Measurements from ENCODE around the gene CNTNAP1. TPM values are rescaled to one million over a fixed set of nuclear protein-coding genes. Genes with fewer than 3 reads are reported as not detected.

CNTNAP1 gene
- total and polyA plus RNA-seq, 9 of the 15 experiments (the other 6 are each of a cell fraction or from before 2014, with no cell fraction given): 0.10 to 1.8 (median 0.62) TPM

- TF ChIP-seq MTA3 (IDR thresholded peaks at IDR 0.05; ENCODE audit: borderline replicate concordance) (0 out of 2 replicates have a peak, but pooled peaks have one; percentile 50), HNRNPL (IDR thresholded peaks at IDR 0.05; ENCODE audit: low read depth, low read length) (no peak), HNRNPUL1 (IDR thresholded peaks at IDR 0.05; ENCODE audit: low read length) (no peak), MTA1 (IDR thresholded peaks at IDR 0.05; ENCODE audit: borderline replicate concordance) (no peak), THRAP3 (IDR thresholded peaks at IDR 0.05; ENCODE audit: borderline replicate concordance) (no peak), ZNF778 (CRISPR knock-in tag; IDR thresholded peaks at IDR 0.05) (no peak), ZNF384 (IDR thresholded peaks at IDR 0.05; ENCODE audit: low read depth, low read length) (no peak), THAP12 (CRISPR knock-in tag; IDR thresholded peaks at IDR 0.05) (no peak), ZKSCAN8 (CRISPR knock-in tag; IDR thresholded peaks at IDR 0.05) (no peak), SMAD4 (CRISPR knock-in tag; conservative IDR thresholded peaks at IDR 0.05) (peak; percentile 72), ZC3H8 (IDR thresholded peaks at IDR 0.05) (no peak), ZNF175 (CRISPR knock-in tag; IDR thresholded peaks at IDR 0.05; ENCODE audit: low read depth) (peak; percentile 68; the same call in 1 of the 2 replicates), MLLT1 (IDR thresholded peaks at IDR 0.05) (no peak), MCM2 (IDR thresholded peaks at IDR 0.05; ENCODE audit: low read depth) (no peak), STAT6 (CRISPR knock-in tag; IDR thresholded peaks at IDR 0.05) (no peak), ZNF140 (CRISPR knock-in tag; IDR thresholded peaks at IDR 0.05) (no peak), ZNF121 (CRISPR knock-in tag; conservative IDR thresholded peaks at IDR 0.05) (no peak), ZBTB26 (CRISPR knock-in tag; IDR thresholded peaks at IDR 0.05) (no peak), RUNX1 (IDR thresholded peaks at IDR 0.05; ENCODE audit: low read depth) (no peak), ZNF764 (CRISPR knock-in tag; IDR thresholded peaks at IDR 0.05; ENCODE audit: low read depth) (no peak)
Measured at GRCh38 chr17:42744806-42745617, 62.7 kb downstream of the CNTNAP1 start, which contains the start of gene EZH1 (continued).

All from K562 (cell line).